Measurements from ENCODE around the gene TAS1R3.
A peak's percentile ranks its signal among the peaks of the same experiment; 100 is the strongest.

Gene TAS1R3

DNA sequence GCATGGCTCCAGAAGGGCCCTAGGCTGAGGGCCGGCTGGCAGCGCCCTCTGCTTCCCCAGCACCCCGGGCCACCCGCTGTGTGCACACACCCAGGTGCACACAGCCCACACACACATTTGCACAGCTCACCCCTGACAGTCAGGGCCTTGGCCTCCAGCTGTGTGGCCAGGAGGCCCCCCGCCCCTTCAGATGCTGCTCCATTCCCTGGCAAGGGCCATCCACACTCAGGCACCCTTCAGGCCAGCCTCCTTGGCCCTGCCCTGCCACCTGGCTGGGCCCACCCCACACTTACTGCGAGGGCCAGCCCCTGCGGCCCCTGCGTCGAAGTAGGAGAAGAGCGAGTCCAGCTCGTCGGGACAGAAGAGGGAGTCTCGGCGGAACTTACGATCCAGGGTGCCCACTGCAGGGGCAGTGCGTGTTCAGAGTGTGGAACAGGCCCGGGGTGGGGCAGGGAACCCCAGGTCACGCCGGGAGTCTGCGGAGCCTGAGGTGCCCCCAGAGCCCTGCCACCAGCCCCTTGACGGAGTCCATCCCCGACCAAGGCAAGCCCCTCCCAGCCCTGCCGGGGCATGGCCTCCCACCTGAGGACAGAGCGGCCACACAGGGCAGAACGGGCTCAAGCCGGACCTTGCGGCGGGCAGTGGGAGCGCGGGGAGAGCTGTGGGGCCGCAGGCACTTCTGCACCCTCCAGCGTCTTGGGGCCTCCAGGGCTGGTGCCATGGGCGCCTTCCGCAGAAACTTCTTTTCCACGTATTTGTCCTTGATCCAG lies 35.7 kb upstream of the TAS1R3 start:
- DNase-seq (ENCODE audit: low read depth): no peak

DNA sequence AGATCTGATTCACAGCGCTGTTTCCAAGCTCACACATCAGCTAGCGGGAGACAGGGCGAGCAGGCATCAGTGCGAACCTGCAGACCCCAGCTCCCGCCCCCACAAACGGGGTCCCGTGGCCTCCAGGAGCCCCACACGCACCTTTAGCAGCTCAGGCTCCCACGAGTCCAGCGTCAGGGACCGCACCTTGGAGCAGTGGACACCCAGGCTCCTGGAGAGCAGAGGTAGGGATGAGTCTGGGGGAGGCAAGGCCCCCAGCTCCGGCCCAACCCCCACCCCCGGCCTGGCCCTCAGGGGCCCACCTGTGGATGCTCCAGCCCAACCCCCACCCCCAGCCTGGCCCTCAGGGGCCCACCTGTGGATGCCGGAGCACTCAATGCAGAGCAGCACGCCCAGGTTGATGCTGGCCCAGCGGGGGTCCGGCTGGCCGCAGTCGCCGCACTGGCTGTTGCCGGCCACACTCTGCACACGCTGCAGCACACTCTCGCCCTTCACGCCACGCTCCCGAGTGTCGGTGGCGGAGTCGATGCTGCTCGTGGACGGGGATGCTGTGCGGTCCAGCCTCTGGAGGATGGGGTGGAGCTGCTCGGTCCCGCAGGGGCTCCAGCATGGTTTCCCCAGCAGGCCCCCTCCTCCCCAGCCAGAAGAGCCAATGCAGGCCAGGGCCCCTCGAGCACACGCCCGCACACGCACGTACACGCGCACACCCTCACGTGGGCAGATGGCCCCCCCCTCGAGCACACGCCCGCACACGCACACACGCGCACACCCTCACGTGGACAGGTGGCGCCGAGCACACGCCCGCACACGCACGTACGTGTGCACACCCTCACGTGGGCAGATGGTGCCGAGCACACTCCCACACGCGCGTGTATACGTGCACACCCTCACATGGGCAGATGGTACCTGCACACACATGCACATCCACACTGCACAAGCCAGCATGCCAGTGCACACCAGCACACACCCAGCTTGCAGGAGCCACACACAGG lies 34.7 kb upstream of the TAS1R3 start:
- DNase-seq (ENCODE audit: low read depth): no peak

DNA sequence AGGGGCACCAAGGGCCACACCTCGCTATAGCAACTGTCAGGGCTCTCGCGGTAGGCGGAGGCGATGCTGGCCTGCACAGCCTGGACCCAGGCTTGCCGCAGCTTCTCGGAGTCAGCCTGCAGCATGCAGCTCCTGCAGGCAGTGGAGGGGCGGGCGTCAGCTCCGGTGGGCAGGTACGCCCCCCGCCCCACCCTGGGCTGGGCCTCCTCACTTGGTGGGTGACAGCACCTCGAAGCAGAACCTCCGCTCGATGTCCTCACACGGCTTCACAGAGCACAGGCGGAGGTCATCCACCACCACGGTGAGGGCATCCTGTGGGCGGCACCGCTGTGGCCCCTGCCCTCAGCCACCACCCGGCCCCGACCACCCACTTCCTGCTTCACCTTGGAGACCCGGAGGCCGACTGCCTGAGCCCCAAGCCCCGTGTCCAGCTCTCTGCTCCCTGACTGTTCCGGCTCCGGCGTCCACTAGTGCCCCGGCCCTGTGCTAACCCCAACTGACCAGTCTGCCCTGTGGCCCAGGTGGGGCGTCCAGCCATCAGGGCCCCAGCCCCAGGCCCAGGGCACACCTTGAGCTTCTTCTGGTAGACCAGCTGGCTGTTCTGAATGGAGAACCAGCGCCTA lies 33.2 kb upstream of the TAS1R3 start:
- no peak for DNase-seq (ENCODE audit: low read depth)

DNA sequence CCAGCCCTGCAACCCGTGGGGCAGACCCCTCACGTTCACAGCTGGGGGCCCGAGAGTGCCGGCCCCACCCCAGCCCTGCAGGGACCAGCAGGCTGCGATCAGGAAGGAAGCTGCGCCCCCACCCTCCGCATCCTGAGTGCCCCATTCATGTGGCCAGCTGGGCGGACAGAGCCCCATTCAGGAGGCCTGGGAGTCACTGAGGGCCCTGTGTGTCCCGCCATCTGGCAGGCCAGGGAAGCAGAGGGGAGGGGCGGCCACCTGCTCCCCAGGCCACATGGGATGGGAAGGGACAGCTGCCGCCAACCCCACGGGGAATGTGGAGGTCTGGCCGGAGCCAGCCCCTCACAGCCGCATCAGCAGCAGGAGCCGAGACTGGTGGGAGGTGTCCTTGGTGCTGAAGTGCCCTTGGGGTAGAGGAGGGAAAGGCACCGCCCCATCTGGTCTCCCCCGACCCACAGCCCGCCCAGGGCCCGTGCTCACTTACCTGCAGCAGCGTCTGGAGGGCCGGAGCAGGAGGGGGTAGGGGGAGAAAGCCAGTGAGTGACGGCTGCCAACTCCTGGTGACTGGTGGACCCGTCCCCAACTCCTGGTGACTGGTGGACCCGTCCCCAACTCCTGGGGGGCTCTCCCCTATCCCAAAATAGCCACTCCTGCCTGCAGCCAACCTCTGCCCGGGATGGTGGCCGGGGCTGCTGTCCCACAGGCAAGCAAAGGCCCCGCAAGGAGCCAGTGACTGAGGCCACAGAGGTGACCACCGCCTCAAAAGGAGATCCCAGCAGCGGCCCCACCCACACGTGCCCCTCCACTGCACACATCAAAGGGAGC lies 32.0 kb upstream of the TAS1R3 start:
- DNase-seq (ENCODE audit: low read depth): no peak

DNA sequence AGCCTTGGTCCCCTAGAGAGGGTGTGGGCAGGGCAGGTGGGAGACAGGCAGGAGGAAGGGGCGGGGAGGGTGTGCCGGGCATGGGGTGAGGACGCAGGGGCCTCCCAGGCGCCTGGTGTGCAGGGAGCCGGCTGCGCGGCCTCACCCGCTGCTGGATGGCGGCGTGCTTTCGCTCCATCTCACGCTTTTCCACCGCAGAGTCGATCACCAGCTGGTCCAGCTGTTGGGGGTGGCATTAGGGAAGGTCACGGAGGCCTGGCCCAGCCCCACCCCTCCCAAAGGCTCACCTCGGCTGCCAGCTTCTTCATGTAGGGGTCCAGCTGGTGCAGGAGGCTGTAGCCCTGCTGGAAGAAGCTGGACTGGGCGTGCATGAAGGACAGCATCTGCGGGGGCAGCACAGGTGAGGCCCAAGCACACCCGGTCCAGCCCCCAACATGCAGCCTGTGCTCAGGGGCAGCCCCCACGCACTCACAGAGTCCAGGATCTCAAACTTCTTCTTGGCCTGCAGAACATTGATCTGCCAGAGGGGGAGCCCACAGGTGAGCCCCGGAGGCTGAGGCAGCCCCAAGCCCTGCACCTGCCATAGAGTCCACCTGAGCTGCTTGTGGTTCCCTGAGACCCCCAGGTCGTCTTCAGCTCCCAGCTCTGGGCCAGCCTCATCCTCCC lies 31.3 kb upstream of the TAS1R3 start:
- DNase-seq (ENCODE audit: low read depth): no peak

DNA sequence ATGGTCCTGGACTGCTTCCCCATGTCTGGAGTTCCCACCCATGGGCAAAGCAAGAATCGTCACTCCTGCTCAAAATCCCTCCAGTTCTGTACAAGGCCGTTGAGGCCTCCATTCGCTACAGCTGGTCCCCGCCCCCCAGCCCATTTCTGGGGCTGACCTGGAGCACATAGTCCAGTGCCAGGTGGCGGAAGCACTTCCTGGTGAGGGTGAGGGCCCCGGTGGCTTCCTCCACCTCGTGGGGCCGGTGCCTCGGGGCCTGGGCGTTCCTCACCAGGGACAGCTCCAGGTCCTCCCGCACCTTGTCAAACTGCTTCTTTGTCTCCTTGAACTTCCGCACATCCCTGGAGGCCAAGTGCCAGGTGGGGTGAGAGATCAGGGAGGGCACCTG lies 30.7 kb upstream of the TAS1R3 start:
- no peak for DNase-seq (ENCODE audit: low read depth)

DNA sequence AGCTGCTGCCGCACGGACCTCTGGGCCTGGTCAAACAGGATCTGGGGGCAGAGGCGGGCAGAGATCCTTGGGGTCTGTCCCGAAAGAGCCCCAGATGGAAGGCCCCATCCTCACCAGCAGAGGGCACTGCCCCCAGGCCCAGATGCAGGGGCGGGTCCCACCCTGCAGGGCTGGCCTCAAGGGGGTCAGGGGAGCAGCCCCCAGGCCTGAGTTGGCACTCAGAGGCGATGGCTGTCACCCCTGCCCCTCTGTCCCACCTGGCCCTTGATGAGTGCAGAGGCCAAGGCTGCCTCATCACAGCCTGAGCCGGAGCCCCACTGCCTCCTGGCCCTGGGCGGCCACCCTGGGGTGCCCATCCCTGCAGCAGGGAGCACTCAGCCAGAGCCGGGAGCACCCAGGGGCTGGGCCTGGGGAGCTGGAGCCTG lies 29.1 kb upstream of the TAS1R3 start:
- no peak for DNase-seq (ENCODE audit: low read depth)

DNA sequence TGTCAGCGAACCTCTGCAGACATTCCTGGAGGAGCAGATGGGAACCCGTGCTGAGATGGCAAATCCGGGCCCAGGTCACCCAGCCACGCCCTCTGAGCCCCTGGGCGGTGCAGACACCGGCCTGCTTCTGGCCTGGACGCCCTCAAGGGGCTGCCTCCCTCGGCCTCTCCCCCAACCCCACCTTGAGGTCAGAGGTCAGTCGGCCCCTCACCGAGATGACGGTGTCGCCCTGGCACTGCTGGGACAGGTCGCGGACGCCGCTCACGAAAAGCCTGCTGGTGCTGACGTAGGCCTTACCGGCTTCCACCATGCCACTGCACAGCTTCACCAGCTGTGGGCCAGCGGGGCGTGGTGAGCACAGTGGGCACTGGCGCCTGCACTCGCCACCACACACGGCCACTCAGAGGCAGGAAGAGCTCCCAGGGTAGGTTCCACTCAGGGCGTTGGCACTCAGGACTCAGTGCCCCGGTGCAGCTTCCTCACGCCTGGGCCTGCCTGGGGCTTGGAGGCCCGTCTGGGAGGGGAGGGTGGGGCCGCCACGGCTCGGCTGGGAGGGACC lies 28.1 kb upstream of the TAS1R3 start:
- no peak for DNase-seq (ENCODE audit: low read depth)

DNA sequence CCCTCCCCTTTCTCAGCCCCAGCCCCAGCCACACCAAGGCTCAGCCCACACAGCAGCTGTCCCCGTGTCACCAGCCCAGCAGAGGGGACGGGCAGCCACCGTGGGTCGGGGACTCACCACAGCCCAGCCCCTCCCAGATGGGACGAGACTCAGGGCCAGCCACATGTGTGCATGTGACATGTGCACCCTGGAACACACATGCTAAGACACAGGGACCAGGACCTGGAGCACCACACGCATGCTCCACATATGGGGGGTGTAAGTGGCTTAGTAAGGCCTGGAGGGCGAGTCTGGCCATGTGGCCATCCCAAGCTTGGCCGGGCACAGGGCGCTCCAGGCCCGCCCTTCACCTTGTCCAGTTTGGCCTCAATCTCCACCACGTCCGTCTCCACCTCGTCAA lies 27.3 kb upstream of the TAS1R3 start:
- no peak for DNase-seq (ENCODE audit: low read depth)

DNA sequence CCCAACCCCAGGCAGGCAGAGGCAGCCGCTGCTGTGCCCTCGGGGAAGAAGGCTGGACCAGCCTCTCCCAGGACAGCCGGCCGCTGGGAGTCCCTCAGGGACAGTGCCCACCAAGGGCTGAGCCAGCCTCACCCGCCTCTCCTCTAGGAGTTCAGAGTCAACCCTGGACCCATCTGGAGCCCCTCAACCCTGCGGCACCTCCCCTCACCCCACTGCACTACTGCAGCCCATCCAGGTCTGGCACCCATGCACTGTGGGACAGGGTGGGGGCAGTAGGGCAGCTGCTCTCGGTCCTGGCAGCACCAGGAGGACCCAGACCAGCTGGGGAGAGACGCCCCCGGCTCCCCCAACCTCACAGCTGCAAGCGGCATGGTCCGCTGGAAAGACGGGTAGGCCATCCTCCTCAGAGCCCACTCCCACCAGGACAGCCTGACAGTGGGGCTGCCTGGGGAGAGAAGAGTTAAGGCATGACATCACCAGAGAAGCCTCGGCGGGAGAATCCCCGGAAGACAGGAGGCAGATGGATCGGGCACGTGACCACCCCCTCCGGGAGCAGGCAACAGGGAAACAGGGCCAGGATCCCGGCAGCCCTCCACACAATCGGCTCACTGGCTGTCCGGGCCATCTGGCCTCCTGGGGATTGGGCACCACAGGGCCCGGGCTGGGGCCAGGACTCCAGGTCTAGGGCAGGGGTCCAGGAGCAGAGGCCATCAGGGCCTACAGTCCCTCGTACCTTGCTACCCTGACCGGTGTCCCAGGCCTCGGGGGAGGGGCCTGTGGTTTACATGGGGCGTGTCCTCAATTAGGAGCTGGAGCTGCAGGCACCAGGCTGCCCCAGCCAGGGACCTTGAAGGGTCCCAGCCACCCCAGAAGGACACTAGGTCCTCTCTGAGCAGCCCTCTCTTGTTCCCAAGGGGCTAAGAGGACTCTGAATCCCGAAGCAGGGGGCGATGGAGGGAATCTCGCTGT lies 26.5 kb upstream of the TAS1R3 start:
- peak; percentile 42 for DNase-seq (ENCODE audit: low read depth)

DNA sequence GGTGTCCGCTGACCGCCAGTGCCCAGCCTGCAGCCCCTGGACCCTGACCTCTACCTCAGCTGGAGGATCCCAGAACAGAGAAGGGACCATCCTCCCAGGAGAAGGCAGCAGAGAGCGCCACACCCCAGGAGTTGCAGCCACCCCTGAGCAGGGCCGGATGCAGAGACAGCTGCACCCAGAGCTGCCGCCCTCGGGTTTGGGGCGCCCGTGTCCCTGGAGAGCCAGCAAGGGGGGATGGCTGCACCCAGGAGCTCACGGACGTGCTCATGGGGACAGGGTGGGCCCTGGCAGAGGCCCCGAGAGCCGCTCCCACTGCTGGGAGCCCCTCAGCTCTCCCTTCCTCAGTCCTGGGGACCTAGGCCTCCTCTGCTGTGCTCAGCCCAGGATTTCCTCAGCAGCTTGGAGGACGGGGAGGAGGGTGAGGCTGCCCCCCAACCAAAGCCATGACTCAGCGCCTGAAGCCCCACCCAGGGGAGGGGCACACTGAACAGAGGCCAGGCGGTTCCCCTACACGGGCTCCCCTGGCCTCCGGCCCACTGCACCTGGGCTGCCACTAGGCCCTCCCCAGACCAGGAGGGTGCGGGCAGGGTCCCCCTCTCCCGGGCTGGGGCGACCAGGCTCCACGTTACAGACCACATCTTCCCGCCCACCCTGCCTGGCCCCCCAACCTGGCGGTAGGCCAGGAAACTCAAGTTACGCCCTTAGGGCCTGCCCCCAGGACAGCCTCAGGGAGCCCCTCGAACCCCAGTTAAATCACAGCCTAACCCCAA lies 25.6 kb upstream of the TAS1R3 start:
- peak; percentile 55 for DNase-seq (ENCODE audit: low read depth)

DNA sequence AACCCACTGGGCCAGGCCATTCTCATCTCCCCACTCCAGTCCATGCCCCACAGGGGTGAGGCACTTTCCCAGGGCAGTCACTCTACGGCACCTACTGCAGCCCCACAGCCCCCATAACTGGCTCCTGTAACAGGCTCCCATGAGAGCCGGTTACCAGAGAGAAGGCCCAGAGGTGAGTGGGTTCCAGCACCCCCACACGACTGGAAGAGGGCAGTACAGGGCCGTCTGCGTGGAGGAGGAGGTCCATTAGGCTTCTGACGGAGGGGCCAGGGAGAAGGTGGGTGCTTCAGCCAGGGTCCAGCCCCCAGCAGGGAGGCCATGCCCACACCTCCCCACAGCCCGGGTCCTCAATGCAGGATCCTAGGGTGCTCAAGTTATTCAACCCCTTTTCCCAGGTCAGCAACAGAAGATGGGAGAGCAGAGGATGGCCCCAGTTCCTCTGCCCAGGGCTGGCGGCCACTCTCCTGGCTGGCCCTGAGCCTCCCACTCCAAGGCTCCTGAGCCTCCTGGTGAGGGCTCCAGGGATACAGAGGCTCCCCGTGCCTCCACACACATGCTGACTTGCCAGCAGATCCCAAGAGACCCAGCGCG lies 24.9 kb upstream of the TAS1R3 start:
- DNase-seq (ENCODE audit: low read depth): no peak

DNA sequence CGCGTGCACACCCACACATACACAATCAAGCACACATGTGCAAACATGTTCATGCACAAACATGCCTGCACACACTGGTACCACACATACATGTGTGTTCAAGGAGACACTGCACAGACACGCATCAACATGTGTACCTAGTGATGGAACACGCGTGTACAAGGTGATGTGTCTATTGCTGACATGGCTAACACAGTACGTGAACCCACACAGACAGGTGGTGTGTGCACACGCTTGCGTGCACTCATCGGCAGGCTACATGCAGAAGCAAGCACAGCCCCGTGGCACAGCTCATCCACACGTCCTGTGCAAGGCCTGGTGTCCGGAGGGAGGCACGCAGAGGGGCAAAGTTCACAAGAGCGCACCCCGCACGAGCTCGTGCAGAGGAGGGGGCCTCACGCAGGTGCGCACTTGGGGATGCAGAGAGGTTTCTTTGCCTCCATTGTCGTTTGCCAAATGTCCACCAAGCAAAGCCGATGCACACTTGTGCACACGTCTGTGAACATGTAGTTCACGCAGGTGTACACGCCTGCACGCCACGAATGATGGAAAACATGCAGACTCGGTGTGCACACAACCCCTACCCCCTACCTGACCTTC lies 24.3 kb upstream of the TAS1R3 start:
- no peak for DNase-seq (ENCODE audit: low read depth)

DNA sequence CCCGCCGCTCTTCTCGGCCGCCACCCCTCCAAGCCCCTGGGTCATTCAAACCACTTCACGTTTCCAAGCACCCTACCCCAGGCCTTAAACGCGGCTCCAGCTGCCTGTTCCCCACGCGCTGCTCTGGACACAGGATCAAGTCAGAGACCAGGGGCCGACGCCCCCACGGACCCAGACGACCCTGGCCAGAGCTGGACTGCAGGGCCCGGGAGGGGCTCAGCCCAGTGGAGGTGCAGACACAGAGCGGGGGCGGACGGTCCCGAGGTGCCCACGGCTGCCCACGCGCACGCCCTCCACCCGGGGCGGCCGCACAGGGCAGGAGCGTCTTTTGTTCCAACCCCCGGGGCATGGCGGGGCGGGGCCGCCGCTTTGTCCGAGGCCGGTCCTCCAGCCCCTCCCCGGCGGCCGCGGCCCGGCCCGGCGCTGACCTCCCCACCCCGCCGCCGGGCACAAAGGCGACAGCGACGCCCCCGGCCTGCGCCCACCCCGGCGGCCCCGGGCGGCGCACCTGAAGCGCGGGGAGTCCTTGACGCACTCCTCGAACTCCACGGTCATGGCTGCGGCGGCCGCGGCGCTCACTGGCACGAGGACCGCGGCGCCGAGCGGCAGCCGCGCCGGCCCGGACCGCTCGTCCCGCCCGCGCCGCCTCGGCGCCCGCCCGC lies 23.7 kb upstream of the TAS1R3 start:
- DNase-seq (ENCODE audit: low read depth): no peak

DNA sequence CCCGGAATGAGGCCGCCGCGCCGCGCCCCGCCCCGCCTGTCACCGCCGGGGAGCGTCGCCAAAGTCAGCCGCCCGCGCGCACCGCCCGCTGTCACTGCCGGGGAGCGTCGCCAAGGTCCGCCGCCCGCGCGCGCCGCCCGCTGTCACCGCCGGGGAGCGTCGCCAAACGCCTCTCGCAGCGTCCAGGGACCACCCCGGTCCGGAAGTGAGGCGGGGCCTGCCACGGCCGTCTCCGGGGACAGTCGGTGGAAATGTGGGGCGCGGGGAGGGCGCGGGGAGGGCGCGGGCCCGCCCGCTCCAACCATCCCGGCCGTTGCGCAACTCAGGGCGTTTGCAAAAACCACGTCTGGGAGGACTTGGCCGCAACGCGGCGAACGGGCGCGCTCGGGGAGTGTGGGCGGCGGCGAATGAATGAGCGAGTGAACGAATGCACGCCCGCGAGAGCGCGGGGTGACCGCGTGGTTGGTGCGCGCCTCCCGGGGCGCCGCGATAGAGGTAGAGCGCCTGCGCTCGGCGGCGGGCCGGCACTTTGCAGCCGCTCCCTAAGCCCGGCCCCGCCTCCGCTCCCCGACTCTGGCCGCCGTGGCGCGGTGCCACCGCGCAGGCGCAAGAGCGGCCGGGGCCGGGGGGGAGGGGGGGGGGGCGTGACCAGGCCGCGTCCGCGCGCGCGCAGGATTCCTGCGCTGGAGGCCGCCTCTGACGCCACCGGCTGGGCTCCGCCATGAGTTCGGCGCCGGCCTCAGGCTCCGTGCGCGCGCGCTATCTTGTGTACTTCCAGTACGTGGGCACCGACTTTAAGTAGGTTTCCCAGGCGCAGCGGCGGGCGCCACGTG lies 22.9 kb upstream of the TAS1R3 start, which contains the start of the genes ACAP3 and PUSL1:
ACAP3 (minus strand) TSS at position 8 of the 833 bp plus-strand sequence. CDS start 115 bp downstream, outside the sequence.
PUSL1 (plus strand) TSS at position 675 of the 833 bp plus-strand sequence; CDS start at position 722, 47 bp downstream.
- peak; percentile 89 for DNase-seq (ENCODE audit: low read depth)

DNA sequence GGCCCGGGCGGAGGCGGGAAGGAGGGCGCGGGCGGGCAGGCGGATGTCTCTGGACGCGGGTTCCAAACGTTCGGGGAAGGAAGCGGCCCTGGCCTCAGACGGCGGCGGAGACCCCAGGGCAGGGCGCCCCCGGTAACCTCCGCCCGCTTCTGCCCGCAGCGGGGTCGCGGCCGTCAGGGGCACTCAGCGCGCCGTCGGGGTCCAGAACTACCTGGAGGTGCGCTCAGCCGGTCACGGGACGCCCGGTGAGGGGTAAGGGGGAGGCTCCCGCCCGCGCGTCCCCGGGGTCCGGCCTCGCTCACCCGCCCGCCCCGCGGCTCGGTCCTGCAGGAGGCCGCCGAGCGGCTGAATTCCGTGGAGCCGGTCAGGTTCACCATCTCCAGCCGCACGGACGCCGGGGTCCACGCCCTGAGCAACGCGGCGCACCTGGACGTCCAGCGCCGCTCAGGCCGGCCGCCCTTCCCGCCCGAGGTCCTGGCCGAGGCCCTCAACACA lies 22.3 kb upstream of the TAS1R3 start:
- DNase-seq (ENCODE audit: low read depth): no peak
